ENCODE data around the gene SUN3. TPM values are rescaled to one million over a fixed set of nuclear protein-coding genes. Genes with fewer than 3 reads are reported as not detected.

The SUN3 gene
- total and polyA plus RNA-seq, 2 of the 8 experiments (the other 6 are each of a cell fraction or from before 2014, with no cell fraction given), result not detected

DNA sequence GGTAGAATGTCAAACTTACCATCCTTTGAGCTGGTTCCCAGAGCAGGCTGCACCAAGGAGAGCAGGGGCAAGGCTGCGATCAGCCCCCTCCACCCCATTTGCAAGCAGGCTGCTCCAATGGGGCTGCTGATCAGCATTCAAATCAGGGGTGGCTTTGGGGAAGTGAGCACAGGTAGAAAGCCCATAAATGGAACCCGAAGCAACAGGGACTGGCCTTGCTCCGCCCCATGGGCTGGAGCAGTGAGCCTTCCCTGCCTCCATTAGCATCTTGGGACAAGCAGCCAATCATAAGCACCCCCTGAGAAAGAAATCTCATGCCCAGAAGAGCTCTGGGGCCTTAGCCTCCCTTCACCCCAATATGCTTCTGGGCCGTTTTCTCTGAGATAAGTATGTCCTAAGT, 76.7 kb downstream of the SUN3 start (continued):
- TF ChIP-seq, protein P1, sequence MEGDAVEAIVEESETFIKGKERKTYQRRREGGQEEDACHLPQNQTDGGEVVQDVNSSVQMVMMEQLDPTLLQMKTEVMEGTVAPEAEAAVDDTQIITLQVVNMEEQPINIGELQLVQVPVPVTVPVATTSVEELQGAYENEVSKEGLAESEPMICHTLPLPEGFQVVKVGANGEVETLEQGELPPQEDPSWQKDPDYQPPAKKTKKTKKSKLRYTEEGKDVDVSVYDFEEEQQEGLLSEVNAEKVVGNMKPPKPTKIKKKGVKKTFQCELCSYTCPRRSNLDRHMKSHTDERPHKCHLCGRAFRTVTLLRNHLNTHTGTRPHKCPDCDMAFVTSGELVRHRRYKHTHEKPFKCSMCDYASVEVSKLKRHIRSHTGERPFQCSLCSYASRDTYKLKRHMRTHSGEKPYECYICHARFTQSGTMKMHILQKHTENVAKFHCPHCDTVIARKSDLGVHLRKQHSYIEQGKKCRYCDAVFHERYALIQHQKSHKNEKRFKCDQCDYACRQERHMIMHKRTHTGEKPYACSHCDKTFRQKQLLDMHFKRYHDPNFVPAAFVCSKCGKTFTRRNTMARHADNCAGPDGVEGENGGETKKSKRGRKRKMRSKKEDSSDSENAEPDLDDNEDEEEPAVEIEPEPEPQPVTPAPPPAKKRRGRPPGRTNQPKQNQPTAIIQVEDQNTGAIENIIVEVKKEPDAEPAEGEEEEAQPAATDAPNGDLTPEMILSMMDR (IDR thresholded peaks at IDR 0.05; ENCODE audit: control extremely low read depth in 1 of 3, insufficient read depth in 1 of 3, low read depth in 1 of 3, low read length in 3 of 3), result no peak
- no peak for TF ChIP-seq FOSL1 (IDR thresholded peaks at IDR 0.05; ENCODE audit: insufficient read depth, low read depth, low read length)

Data from H1 (cell line).